ENCODE results near the gene HDGFL2.

The HDGFL2 gene

GRCh38 chr19:4472174-4472974, at the start of gene HDGFL2:
TSS of gene HDGFL2 (plus strand) at chr19:4472297. CDS start at chr19:4472351, 54 bp downstream.
- no peak for DNase-seq

GRCh38 chr19:4423416-4424126, 48.5 kb upstream of the HDGFL2 start:
- no peak for DNase-seq

GRCh38 chr19:4425537-4425936, 46.6 kb upstream of the HDGFL2 start:
- DNase-seq = no peak

DNA sequence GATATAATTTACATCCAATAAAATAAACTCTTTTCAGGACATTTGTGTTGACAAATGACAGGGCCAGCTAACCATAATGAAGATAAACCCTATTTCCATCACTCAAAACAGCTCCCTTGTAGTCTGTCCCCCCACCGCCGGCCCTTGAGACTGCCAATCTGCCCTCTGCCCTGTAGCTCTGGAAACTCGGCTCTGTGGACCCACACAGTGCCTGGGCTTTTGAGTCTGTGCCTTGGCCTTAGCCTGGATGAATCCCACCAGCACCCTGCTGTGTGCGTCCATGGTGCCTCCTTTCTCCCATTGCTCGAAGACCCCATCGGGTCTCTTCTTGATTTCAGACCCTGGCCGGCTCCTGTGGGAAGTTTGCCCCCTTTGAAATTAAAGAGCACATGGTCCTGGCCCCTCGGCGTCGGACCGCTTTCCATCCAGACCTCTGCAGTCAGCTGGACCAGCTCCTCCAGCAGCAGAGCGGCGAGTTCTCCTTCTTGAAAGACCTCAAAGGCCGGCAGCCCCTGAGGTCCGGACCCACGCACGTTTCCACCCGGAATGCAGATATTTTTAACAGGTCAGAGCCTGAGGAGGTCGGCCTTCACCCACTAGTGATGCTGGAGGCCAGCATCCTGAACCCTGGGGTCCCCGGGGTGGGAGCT, 43.6 kb upstream of the HDGFL2 start:
- DNase-seq = no peak

GRCh38 chr19:4429256-4429655, 42.8 kb upstream of the HDGFL2 start:
- DNase-seq = no peak

DNA sequence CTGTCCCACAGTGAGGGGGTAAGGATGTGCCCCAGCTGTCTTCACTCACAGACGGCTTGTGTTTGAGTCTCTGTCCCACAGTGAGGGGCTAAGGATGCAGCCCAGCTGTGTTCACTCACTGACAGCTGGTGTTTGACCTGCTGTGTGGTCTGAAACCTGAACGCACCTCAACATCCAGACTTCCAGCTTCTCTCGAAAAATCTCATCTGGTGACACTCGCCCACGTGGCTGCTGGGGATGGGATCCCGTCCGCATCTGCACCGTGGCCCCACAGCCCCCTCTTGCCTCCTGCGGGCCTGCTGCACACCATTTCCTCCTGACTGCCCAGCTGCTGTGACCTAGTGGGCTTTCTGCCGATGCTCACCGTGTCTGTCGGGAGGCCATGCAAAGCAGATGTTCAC, 42.3 kb upstream of the HDGFL2 start:
- no peak for DNase-seq

DNA sequence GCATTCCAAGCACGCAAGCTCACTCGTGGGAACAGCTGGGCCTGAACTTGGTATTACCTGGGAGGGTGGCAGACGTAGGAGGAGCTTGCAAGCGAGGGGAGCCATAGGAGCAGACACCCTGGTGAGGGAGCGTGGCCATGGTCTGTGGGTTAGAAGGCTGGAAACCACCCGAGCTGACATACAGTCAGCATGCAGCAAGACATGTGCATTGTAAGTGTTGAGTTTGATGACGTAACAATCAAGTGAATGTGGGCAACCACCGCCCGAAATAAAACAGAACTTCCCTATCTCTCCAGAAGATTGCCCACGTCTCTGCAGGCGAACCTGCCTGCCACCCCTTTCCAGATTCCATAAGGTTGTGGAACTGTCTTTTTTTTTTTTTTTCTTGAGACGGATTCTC, 41.3 kb upstream of the HDGFL2 start:
- no peak for DNase-seq

DNA sequence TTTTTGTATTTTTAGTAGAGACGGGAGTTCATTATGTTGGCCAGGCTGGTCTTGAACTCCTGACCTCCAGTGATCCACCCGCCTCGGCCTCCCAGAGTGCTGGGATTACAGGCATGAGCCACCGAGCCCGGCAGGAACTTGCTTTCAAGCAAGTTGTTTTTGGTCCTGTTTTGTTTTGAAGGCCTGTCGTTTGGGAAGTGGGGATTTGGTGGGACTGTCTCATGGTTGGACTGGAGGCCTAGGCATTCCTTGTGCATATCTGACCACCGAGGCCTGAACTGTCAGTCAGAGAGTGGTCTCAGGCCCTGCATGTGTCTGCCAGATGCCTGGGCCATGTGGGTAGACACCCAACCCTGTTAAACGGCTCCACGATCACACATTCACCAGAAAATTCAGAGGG, 40.8 kb upstream of the HDGFL2 start:
- DNase-seq = no peak

DNA sequence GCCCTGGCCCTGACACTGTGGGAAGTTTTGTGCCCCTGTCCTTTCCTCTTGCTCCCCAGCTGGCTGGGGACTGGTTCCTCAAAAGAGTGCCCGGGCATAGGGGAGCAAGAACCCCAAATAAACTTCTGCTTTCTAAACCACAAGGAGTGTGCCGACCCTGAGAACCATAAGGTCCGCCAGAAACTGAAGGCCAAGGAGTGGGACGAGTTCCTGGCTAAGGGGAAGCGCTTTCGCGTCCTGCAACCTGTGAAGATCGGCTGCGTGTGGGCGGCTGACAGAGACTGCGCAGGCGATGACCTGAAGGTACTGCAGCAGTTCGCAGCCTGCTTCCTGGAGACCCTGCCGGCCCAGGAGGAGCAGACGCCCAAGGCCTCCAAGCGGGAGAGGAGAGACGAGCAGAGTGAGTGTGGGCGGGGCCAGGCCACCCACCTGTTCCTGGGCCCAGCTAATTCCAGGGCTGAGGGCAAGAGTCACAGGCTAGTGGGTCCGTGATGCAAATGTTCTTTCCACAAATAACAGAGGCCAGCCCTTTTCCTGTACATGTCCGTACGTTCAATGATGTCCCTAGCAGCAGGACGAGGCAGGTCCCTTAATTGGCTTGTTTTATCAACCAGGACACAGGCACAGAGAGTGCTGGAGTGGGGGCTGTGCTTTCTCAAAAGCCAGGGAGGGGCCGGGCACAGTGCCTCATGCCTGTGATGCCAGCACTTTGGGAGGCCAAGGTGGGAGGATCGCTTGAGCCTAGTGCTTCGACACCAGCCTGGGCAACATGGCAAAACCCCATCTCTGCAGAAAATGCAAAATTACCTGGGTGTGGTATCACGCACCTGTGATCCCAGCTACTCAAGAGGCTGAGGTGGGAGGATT, 40.1 kb upstream of the HDGFL2 start:
- no peak for DNase-seq

DNA sequence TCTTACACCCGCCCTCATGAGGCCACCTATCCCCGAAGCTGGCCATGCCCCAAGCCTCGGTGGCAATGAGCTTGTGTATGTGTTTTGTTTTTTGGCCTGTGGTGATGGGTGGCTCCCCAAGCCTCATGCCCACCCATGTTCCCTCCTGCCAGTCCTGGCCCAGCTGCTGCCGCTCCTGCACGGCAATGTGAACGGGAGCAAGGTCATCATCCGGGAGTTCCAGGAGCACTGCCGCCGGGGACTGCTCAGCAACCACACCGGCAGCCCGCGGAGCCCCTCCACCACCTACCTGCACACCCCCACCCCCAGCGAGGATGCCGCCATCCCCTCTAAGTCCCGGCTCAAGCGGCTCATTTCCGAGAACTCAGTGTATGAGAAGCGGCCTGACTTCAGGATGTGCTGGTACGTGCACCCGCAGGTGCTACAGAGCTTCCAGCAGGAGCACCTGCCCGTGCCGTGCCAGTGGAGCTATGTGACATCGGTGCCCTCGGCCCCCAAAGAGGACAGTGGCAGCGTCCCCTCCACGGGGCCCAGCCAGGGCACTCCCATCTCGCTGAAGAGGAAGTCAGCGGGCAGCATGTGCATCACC, 39.1 kb upstream of the HDGFL2 start:
- DNase-seq = no peak

DNA sequence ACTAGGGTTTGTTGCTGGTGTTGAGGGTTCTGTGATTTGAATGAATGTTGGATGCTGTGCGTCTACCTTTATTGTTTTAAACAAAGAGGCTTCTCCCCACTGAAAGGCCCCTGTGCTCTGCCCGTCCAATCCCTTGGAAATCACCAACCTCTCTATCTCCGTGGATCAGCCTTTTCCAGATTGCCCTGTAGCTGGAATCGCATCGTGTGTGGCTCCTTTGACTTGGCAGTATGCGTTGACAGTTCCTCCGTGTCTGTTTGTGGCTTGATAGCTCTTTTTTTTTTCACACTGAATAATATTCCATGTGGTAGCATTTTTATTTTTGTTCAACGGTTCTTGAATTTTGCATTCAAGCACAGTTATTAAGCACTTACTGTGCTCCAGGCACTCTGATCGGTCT, 37.7 kb upstream of the HDGFL2 start:
- DNase-seq = no peak

- DNase-seq = no peak
These were observed 35.9 kb upstream of the HDGFL2 start for GRCh38 chr19:4436231-4436630.

DNA sequence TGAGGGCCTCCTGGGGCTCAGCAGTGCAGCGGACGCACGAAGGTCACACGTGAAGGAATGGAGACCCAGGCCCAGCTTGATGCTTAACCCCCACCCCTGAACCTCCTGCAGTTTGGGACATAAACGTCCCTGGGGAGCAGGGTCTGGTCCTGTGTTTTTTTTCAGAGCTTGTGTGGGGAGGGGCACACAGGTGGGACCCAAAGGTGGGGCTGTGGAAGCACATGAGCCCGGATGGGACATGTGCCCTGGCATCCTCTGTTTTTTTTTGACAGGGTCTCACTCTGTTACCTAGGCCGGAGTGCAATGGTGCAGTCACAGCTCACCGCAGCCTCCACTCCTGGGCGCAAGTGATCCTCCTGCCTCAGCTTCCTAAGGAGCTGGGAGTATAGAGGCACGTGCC, 35.0 kb upstream of the HDGFL2 start:
- no peak for DNase-seq

- DNase-seq = no peak
These were observed 32.9 kb upstream of the HDGFL2 start for GRCh38 chr19:4439243-4439642.

- DNase-seq = no peak
These were observed 29.9 kb upstream of the HDGFL2 start for GRCh38 chr19:4441994-4442818.

- no peak for DNase-seq
These were observed 29.3 kb upstream of the HDGFL2 start for GRCh38 chr19:4442819-4443146.

- no peak for DNase-seq
These were observed 28.9 kb upstream of the HDGFL2 start for GRCh38 chr19:4443188-4443587.

DNA sequence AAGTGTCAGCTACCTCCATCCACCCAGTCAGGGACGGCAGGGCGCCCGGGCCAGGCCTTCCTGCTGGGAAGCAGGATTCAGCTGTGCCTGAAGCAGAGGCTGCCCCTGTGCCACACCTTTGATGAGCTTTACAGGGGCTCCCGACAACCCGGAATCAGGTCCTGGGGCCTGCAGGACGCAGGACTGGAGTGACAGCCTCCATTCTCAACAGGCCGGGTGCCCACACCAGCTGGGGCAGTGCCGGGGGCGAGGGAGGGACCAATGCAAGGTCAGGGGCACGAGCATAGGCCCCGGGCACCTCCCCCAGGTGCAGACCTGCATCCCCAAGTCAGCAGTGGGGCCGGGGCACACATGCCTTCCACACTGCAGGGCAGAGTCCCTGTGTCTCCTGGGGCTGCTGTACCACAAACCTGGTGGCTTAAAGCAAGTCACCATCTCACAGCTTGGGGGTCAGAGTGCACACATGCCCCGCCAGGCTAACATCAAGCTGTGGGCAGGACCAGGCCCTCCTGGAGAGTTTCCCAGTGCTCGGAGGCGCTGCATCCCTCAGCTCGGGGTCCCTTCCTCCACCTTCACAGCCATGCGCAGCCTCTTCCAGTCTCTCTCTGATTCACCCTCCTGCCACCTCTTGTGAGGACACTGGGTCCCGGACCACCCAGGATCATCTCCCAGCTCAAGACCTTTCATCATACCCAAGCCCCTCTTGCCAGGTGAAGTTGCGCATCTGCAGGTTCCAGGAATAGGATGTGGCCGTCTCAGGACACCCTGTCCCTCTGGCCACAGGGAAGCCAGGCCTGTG, 27.9 kb upstream of the HDGFL2 start:
- DNase-seq = no peak

- DNase-seq = no peak
These were observed 27.0 kb upstream of the HDGFL2 start for GRCh38 chr19:4444765-4445741.
